K562 (cell line): Measurements from ENCODE around the gene IGF2R. TPM values are rescaled to one million over a fixed set of nuclear protein-coding genes. Genes with fewer than 3 reads are reported as not detected.
A peak's percentile ranks its signal among the peaks of the same experiment; 100 is the strongest.

ENCODE experiments used
- ATAC-seq: fragments of 200-7000 bp; cut with Tn5 transposase; 3 replicates; pipeline ENCODE4 v1.9.1; 2020; ENCODE audit warnings: moderate library complexity
- BruUV-seq: library from RNA; stranded (reverse); fragments of 400-500 nt; replicated peaks from 2 replicates; lab custom pipeline; 2021; lab: Mats Ljungman, UMichigan
- CTCF ChIA-PET: fragments of 300-600 bp; formaldehyde crosslinking; extraction: SDS; loops from one replicate; lab custom pipeline; 2021; ENCODE audit warnings: low intra/inter-chr PET ratio; lab: Yijun Ruan, JAX
- POLR2A ChIA-PET: fragments of 300-600, 350-650 bp; sonication (Branson Sonifier 250); formaldehyde crosslinking; extraction: SDS; loops from one replicate; lab custom pipeline; 2021; ENCODE audit warnings: antibody characterized with exemption, inconsistent platforms; lab: Yijun Ruan, JAX
- DNase-seq, 4 experiments: peaks; one replicate each; pipeline versions ENCODE4 v3.0.0 to v3.0.0-alpha.2; 2011 to 2018; ENCODE audit warnings: low spot score in 3 of 4, mixed read lengths in 3 of 4; ENCODE audit errors: extremely low read depth in 1 of 4
- FAIRE-seq: peaks from 2 replicates; lab custom pipeline; 2011; peaks lifted over from hg19 to GRCh38; lab: Jason Lieb, UNC
- H2AFZ ChIP-seq: 2 replicates; pipeline ENCODE4 v1.6.0; 2011; ENCODE audit warnings: low read depth, low read length, control low read depth, inconsistent platforms
- H3K27ac ChIP-seq: fragments of 200-600 bp; 3 replicates; pipeline ENCODE4 v1.8.0; 2011; ENCODE audit warnings: low read depth, mild to moderate bottlenecking, control low read depth, inconsistent platforms, low read length, moderate library complexity, mixed read lengths; ENCODE audit errors: extremely low read depth
- H3K27me3 ChIP-seq, 2 experiments: fragments of 300-600 bp in 1 of 2; 2 replicates in 1 of 2; 3 replicates in 1 of 2; pipeline versions ENCODE4 v1.6.0 to v1.8.0; 2011; ENCODE audit warnings: inconsistent platforms in 2 of 2, low read length in 2 of 2, mild to moderate bottlenecking in 1 of 2, mixed read lengths in 1 of 2, moderate library complexity in 1 of 2; ENCODE audit not compliant: control insufficient read depth in 2 of 2, insufficient read depth in 2 of 2
- H3K36me3 ChIP-seq: fragments of 300-600 bp; 3 replicates; pipeline ENCODE4 v1.8.0; 2011; ENCODE audit warnings: mild to moderate bottlenecking, low read length, inconsistent platforms; ENCODE audit not compliant: control insufficient read depth, insufficient read depth
- H3K4me1 ChIP-seq, 2 experiments: fragments of 200-600 bp in 1 of 2; replicated peaks in 1 of 2; 2 replicates in 1 of 2; 3 replicates in 1 of 2; pipeline versions ENCODE4 v1.5.1 to v1.8.0; 2011; ENCODE audit warnings: inconsistent platforms in 2 of 2, low read length in 2 of 2, mild to moderate bottlenecking in 1 of 2, mixed read lengths in 1 of 2, moderate library complexity in 1 of 2; ENCODE audit not compliant: control insufficient read depth in 2 of 2, insufficient read depth in 2 of 2
- H3K4me2 ChIP-seq: 2 replicates; pipeline ENCODE4 v1.6.1; 2011; ENCODE audit warnings: low read length, control low read depth, inconsistent platforms, mixed read lengths; ENCODE audit not compliant: insufficient read depth
- H3K4me3 ChIP-seq: fragments of 200-600 bp; sonication (generic), shearing (Covaris generic); 2 replicates; pipeline ENCODE4 v1.5.1; 2016; ENCODE audit warnings: control low read depth, inconsistent platforms
- H3K79me2 ChIP-seq: fragments of 200-600 bp; 3 replicates; pipeline ENCODE4 v1.8.0; 2011; ENCODE audit warnings: low read length, inconsistent platforms; ENCODE audit not compliant: control insufficient read depth, insufficient read depth
- H3K9ac ChIP-seq, 2 experiments: 2 replicates each; pipeline versions ENCODE4 v1.6.0 to v1.6.1; 2011; ENCODE audit warnings: low read depth in 2 of 2, low read length in 2 of 2, control low read depth in 1 of 2, inconsistent platforms in 1 of 2, mild to moderate bottlenecking in 1 of 2, mixed read lengths in 1 of 2; ENCODE audit not compliant: insufficient read depth in 1 of 2
- H3K9me1 ChIP-seq: one replicate; pipeline ENCODE4 v1.6.0; 2011; ENCODE audit warnings: inconsistent platforms, mild to moderate bottlenecking, low read length, moderate library complexity; ENCODE audit not compliant: control insufficient read depth, insufficient read depth
- H3K9me3 ChIP-seq: replicated peaks from 2 replicates; pipeline ENCODE4 v1.5.1; 2011; ENCODE audit warnings: low read depth, low read length, inconsistent platforms; ENCODE audit not compliant: control insufficient read depth, insufficient read depth
- H4K20me1 ChIP-seq: replicated peaks from 2 replicates; pipeline ENCODE4 v1.6.1; 2011; ENCODE audit warnings: low read length, inconsistent platforms, mixed read lengths; ENCODE audit not compliant: control insufficient read depth, insufficient read depth
- CBX3 ChIP-seq, 2 experiments: IDR thresholded peaks; 1 replicate in 1 of 2; 2 replicates in 1 of 2; pipeline ENCODE4 v1.6.1; 2012; ENCODE audit warnings: inconsistent platforms in 2 of 2, low read length in 2 of 2, borderline replicate concordance in 1 of 2, control low read depth in 1 of 2
- EGR1 ChIP-seq: fragments of 450-650 bp; conservative IDR thresholded peaks from 2 replicates; pipeline ENCODE4 v1.6.1; 2017; ENCODE audit warnings: mild to moderate bottlenecking
- FOXA1 ChIP-seq: fragments of 450-650 bp; IDR thresholded peaks from 2 replicates; pipeline ENCODE4 v1.6.1; 2016; ENCODE audit warnings: mild to moderate bottlenecking, borderline replicate concordance
- HOXB6 ChIP-seq: fragments of 250-450 bp; sonication (Bioruptor Pico); IDR thresholded peaks from 2 replicates; pipeline ENCODE4 v1.5.1; 2022; ENCODE audit warnings: mild to moderate bottlenecking, borderline replicate concordance
- MEF2A ChIP-seq: IDR thresholded peaks from 2 replicates; pipeline ENCODE4 v1.6.1; 2011; ENCODE audit warnings: low read depth, mild to moderate bottlenecking, low read length, moderate library complexity; ENCODE audit not compliant: control insufficient read depth
- PML ChIP-seq: IDR thresholded peaks from 2 replicates; pipeline ENCODE4 v1.6.1; 2012; ENCODE audit warnings: low read length, inconsistent platforms
- RB1 ChIP-seq: fragments of 450-650 bp; IDR thresholded peaks from 2 replicates; pipeline ENCODE4 v1.6.1; 2017; ENCODE audit warnings: low read depth, mild to moderate bottlenecking
- TAF9B ChIP-seq: fragments of 450-650 bp; IDR thresholded peaks from 2 replicates; pipeline ENCODE4 v1.6.1; 2018; ENCODE audit warnings: mild to moderate bottlenecking; ENCODE audit not compliant: partially characterized antibody
- TAL1 ChIP-seq: fragments of 450-650 bp; IDR thresholded peaks from 2 replicates; pipeline ENCODE4 v1.6.1; 2016; ENCODE audit warnings: mild to moderate bottlenecking
- TRIM28 ChIP-seq: fragments of 450-650 bp; IDR thresholded peaks from 2 replicates; pipeline ENCODE4 v1.6.1; 2017
- WHSC1 ChIP-seq: IDR thresholded peaks from one replicate; pipeline ENCODE4 v1.6.1; 2012; ENCODE audit warnings: low read length, control low read depth, inconsistent platforms
- ZFP30 ChIP-seq: fragments of 250-450 bp; sonication (Bioruptor Pico); IDR thresholded peaks from 2 replicates; pipeline ENCODE4 v1.8.0; 2022; ENCODE audit warnings: moderate library complexity, mild to moderate bottlenecking, inconsistent platforms, borderline replicate concordance
- ZNF217 ChIP-seq: sonication (generic); formaldehyde crosslinking; IDR thresholded peaks from 2 replicates; pipeline ENCODE4 v1.8.0; 2022; ENCODE audit warnings: mild to moderate bottlenecking, missing genetic modification reagents
- ZNF280A ChIP-seq: fragments of 450-650 bp; IDR thresholded peaks from 2 replicates; pipeline ENCODE4 v1.6.1; 2018; ENCODE audit warnings: mild to moderate bottlenecking, low read depth; ENCODE audit not compliant: partially characterized antibody
- WGBS: fragments of 100-300 bp; shearing (Covaris generic); methylation state at CpG from one replicate; pipeline ENCODE4 v1.1.6; 2016; ENCODE audit warnings: low coverage, mixed read lengths; ENCODE audit not compliant: insufficient coverage; ENCODE audit errors: missing lambda C conversion rate; 5-methylcytosine and 5-hydroxymethylcytosine counted together
- in situ Hi-C: fragments of 300-500 bp; cut with MboI; formaldehyde crosslinking; loops from 4 replicates; pipeline ENCODE4 v1.15.0; 2018; ENCODE audit warnings: inconsistent platforms, mixed read lengths
- intact Hi-C: fragments of 100-400 bp; cut with micrococcal nuclease; formaldehyde crosslinking; loops from 2 replicates; pipeline ENCODE4 v1.14.2; 2022
- polyA plus RNA-seq, 8 experiments: library from polyadenylated mRNA; depleted of rRNA in 4 of 8; stranded (reverse) in 5 of 8; unstranded in 3 of 8; fragments of >200 nt; fragmentation: Nextera tagmentation in 2 of 8; fragmentation: Illumina TruSeq in 1 of 8; extraction: Ambion mirVana in 2 of 8; extraction: Trizol in 1 of 8; gene quantifications; 2 replicates each; pipeline versions ENCODE4 v1.2.1 to v1.2.3, GENCODE V29; 2011 to 2014; ENCODE audit warnings: inconsistent platforms in 1 of 8, missing spikeins in 1 of 8
- total RNA-seq, 7 experiments: library from RNA; depleted of rRNA in 6 of 7; stranded (reverse); fragments of >200 nt in 6 of 7; fragmentation: Illumina TruSeq in 2 of 7; extraction: Trizol in 2 of 7; gene quantifications; 2 replicates each; pipeline versions ENCODE4 v1.2.1 to v1.2.3, GENCODE V29; 2011 to 2021; ENCODE audit warnings: low replicate concordance in 1 of 7

The IGF2R gene
- total and polyA plus RNA-seq, 9 of the 15 experiments (the other 6 are each of a cell fraction or from before 2014, with no cell fraction given) = 3.5 to 92.3 (median 34.5) TPM

- TF ChIP-seq ZNF280A = no peak
Measured at GRCh38 chr6:159992366-159992765, 23.5 kb downstream of the IGF2R start (continued).

DNA sequence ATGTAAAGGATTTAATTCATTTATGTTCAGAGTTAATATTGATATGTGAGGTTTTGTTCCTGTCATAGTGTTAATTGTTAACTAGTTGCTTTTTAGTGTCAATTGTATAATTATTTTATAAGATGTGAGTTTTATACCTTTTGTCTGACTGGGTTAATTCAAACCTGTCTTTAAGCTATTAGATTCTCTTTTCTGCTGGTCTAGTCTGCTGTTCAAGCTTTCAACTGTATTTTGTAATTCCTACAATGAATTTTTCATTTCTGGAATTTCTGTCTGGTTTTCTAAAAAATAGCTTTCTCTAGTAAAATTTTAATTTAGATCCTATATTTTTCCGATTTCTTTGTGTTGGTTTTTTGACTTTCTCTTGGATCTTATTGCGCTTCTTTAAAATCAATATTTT lies 26.5 kb downstream of the IGF2R start:
- H2AFZ ChIP-seq = no peak overlapping the region
- H3K9ac ChIP-seq = no peak overlapping the region
- H3K27ac ChIP-seq = no peak overlapping the region
- 91% methylated on average over 2 of the region's 2 CpGs for WGBS
- peaks cover 100% of the 10 kb centered on the region for H3K79me2 ChIP-seq
- ATAC-seq (no peak), DNase-seq (no peak), FAIRE-seq (no peak)
- in situ Hi-C loops (no loop called here), intact Hi-C loops (no loop called here)
- H4K20me1 ChIP-seq = no peaks in the 10 kb centered on the region; the same call in 1 of the 2 replicates
- H3K36me3 ChIP-seq = peaks cover 61% of the 10 kb centered on the region
- ChIA-PET CTCF (no interaction called here), POLR2A (interaction anchor here (1.1 kb wide), 1 partner anchor 13 kb away, joined by 3 read pairs; no protein-coding TSS in a partner anchor)
- H3K27me3 ChIP-seq = no peaks in the 10 kb centered on the region
- BruUV-seq = no TSS peak
- TF ChIP-seq TAL1 (no peak), MEF2A (no peak), FOXA1 (no peak), TRIM28 (peak; percentile 46; the same call in 1 of the 2 replicates), WHSC1 (no peak), RB1 (no peak), PML (no peak), HOXB6 (CRISPR knock-in tag) (no peak), TAF9B (no peak), CBX3 (IDR thresholded peaks at IDR 0.05; ENCODE audit: borderline replicate concordance in 1 of 2, low read length in 2 of 2) (0 out of 3 replicates have a peak, but pooled peaks of 1 of the 2 experiments have one; percentile 33), ZFP30 (CRISPR knock-in tag) (no peak), EGR1 (no peak), ZNF217 (no peak)
- 0 out of 2 replicates have a peak, but pooled peaks cover 3% of the 10 kb centered on the region for H3K9me3 ChIP-seq
- no peak overlapping the region for H3K4me2 ChIP-seq
- H3K4me1 ChIP-seq = peaks cover 30 to 36% of the 10 kb centered on the region in 2 experiments
- no peak overlapping the region for H3K4me3 ChIP-seq
- H3K9me1 ChIP-seq = no peaks in the 10 kb centered on the region
